ENCODE data around the gene CCDC191.

The CCDC191 gene

GRCh38 chr3:114093596-114093995 lies 37.3 kb upstream of the CCDC191 start:
- H3K36me3 ChIP-seq (ENCODE audit: low read length): no peaks in the 10 kb centered on the region
- no peak overlapping the region for H3K27ac ChIP-seq (ENCODE audit: low read depth, low read length)
- no peaks in the 10 kb centered on the region for H3K9me3 ChIP-seq (ENCODE audit: insufficient read depth, low read length)
- no peak for TF ChIP-seq EZH2phosphoT487 (conservative IDR thresholded peaks at IDR 0.05; ENCODE audit: low read length)
- no peak for TF ChIP-seq CTCF (IDR thresholded peaks at IDR 0.05; ENCODE audit: insufficient read depth, low read length, poor library complexity, severe bottlenecking)
- no peaks in the 10 kb centered on the region for H3K79me2 ChIP-seq (ENCODE audit: insufficient read depth, low read length)
- H3K4me2 ChIP-seq (ENCODE audit: low read depth, low read length, poor library complexity, severe bottlenecking): no peak overlapping the region
- no peak overlapping the region for H2AFZ ChIP-seq (ENCODE audit: low read depth, low read length, severe bottlenecking)
- H3K27me3 ChIP-seq (ENCODE audit: low read length): no peaks in the 10 kb centered on the region
- H4K20me1 ChIP-seq (ENCODE audit: low read depth, low read length): no peaks in the 10 kb centered on the region
- no peaks in the 10 kb centered on the region for H3F3A ChIP-seq (ENCODE audit: insufficient read depth)
- no peak overlapping the region for H3K4me3 ChIP-seq (ENCODE audit: insufficient read depth, low read length, poor library complexity, severe bottlenecking)
- no peak overlapping the region for H3K9ac ChIP-seq (ENCODE audit: low read length)
- no peaks in the 10 kb centered on the region for H3K9me2 ChIP-seq (replicated peaks; ENCODE audit: insufficient read depth, low read length)

- Histone ChIP-seq H3K9me3 (ENCODE audit: insufficient read depth, low read length) (no peaks in the 10 kb centered on the region), H2AFZ (ENCODE audit: low read depth, low read length, severe bottlenecking) (no peak overlapping the region), H3K27me3 (ENCODE audit: low read length) (no peaks in the 10 kb centered on the region), H4K20me1 (ENCODE audit: low read depth, low read length) (no peaks in the 10 kb centered on the region), H3F3A (ENCODE audit: insufficient read depth) (no peaks in the 10 kb centered on the region; the same call in 1 of the 2 replicates), H3K9ac (ENCODE audit: low read length) (no peak overlapping the region), H3K4me3 (ENCODE audit: insufficient read depth, low read length, poor library complexity, severe bottlenecking) (no peak overlapping the region), H3K27ac (ENCODE audit: low read depth, low read length) (no peak overlapping the region), H3K9me2 (replicated peaks; ENCODE audit: insufficient read depth, low read length) (no peaks in the 10 kb centered on the region), H3K79me2 (ENCODE audit: insufficient read depth, low read length) (no peaks in the 10 kb centered on the region), H3K36me3 (ENCODE audit: low read length) (peaks cover 3% of the 10 kb centered on the region; the same call in 1 of the 2 replicates), H3K4me2 (ENCODE audit: low read depth, low read length, poor library complexity, severe bottlenecking) (no peak overlapping the region)
- no peak for TF ChIP-seq EZH2phosphoT487 (conservative IDR thresholded peaks at IDR 0.05; ENCODE audit: low read length)
- no peak for TF ChIP-seq CTCF (IDR thresholded peaks at IDR 0.05; ENCODE audit: insufficient read depth, low read length, poor library complexity, severe bottlenecking)
These were observed 36.7 kb upstream of the CCDC191 start for GRCh38 chr3:114093016-114093380.

GRCh38 chr3:114092151-114093015 lies 36.1 kb upstream of the CCDC191 start:
- Histone ChIP-seq H3K27me3 (ENCODE audit: low read length) (no peaks in the 10 kb centered on the region), H3K9me2 (replicated peaks; ENCODE audit: insufficient read depth, low read length) (no peaks in the 10 kb centered on the region), H3K4me3 (ENCODE audit: insufficient read depth, low read length, poor library complexity, severe bottlenecking) (no peak overlapping the region), H3K9me3 (ENCODE audit: insufficient read depth, low read length) (no peaks in the 10 kb centered on the region), H3K79me2 (ENCODE audit: insufficient read depth, low read length) (no peaks in the 10 kb centered on the region), H4K20me1 (ENCODE audit: low read depth, low read length) (no peaks in the 10 kb centered on the region), H3K9ac (ENCODE audit: low read length) (no peak overlapping the region), H3F3A (ENCODE audit: insufficient read depth) (no peaks in the 10 kb centered on the region; the same call in 1 of the 2 replicates), H3K27ac (ENCODE audit: low read depth, low read length) (no peak overlapping the region), H2AFZ (ENCODE audit: low read depth, low read length, severe bottlenecking) (no peak overlapping the region), H3K36me3 (ENCODE audit: low read length) (peaks cover 5% of the 10 kb centered on the region; the same call in 1 of the 2 replicates), H3K4me2 (ENCODE audit: low read depth, low read length, poor library complexity, severe bottlenecking) (no peak overlapping the region)
- no peak for TF ChIP-seq EZH2phosphoT487 (conservative IDR thresholded peaks at IDR 0.05; ENCODE audit: low read length)
- TF ChIP-seq CTCF (IDR thresholded peaks at IDR 0.05; ENCODE audit: insufficient read depth, low read length, poor library complexity, severe bottlenecking): no peak
